GM12801 (cell line): ENCODE results near the gene PRKN.

ENCODE experiments used
- CTCF ChIP-seq: IDR thresholded peaks from one replicate; pipeline ENCODE4 v1.5.1; 2011; ENCODE audit warnings: control low read depth; ENCODE audit not compliant: insufficient read length; ENCODE audit errors: extremely low read depth

Gene PRKN

GRCh38 chr6:162612613-162613012 lies 115.0 kb downstream of the PRKN start:
- no peak for TF ChIP-seq CTCF

- TF ChIP-seq CTCF, result no peak
Observed at GRCh38 chr6:162610351-162610750, 117.2 kb downstream of the PRKN start.

- TF ChIP-seq CTCF, result no peak
Observed at GRCh38 chr6:162605881-162606280, 121.7 kb downstream of the PRKN start.

GRCh38 chr6:162603231-162604015 lies 124.1 kb downstream of the PRKN start:
- no peak for TF ChIP-seq CTCF

- TF ChIP-seq CTCF, result no peak
Observed at GRCh38 chr6:162602759-162603158, 124.8 kb downstream of the PRKN start.

- TF ChIP-seq CTCF, result no peak
Observed at GRCh38 chr6:162596676-162597075, 130.9 kb downstream of the PRKN start.

- TF ChIP-seq CTCF, result no peak
Observed at GRCh38 chr6:162591517-162591916, 136.0 kb downstream of the PRKN start.
